ENCODE results near the gene MAP1B. TPM values are rescaled to one million over a fixed set of nuclear protein-coding genes. Genes with fewer than 3 reads are reported as not detected.

Gene MAP1B
- polyA plus RNA-seq, 2 of the 4 experiments (the other 2 are of a cell fraction): 40.2 to 73.0 TPM

DNA sequence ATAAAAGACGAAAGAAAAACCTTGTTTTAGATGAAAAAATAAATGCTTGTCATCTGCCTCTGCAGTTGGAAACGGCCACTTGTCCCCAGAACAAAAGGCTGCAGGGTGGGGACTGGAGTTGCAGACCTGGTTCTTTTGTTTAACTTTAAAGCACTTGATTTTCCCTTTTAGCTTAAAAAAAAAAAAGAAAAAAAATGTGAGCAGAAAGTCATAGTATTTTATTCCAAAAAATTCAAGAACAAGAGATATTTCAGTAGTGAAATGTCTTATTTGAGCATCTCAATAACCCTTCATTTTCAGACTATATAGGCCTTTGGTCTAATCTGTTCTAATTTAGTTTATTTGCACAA is 1.8 kb downstream of the MAP1B start:
- peaks cover 53% of the 10 kb centered on the region for H3K4me1 ChIP-seq
- TF ChIP-seq BCL3 (IDR thresholded peaks at IDR 0.05) (0 out of 3 replicates have a peak, but pooled peaks have one; percentile 11), MAFK (IDR thresholded peaks at IDR 0.05; ENCODE audit: partially characterized antibody) (no peak)
- ChIA-PET CTCF (interaction anchor here (0.8 to 5.9 kb wide), 10 partner anchors 14 to 325 kb away, joined by 3 to 43 read pairs (median 4); no protein-coding TSS in a partner anchor), POLR2A (interaction anchor here (1.8 to 6.8 kb wide), 3 partner anchors 42 to 176 kb away, joined by 8 to 70 read pairs (median 9); no protein-coding TSS in a partner anchor)
- ATAC-seq (no peak), FAIRE-seq (no peak), DNase-seq (ENCODE audit: low read depth in 1 of 2, low spot score in 1 of 2) (no peak)
- peak overlapping the region; percentile 84 for H3K4me3 ChIP-seq
- H3K27ac ChIP-seq: peak overlapping the region; percentile 86 to 96
- 0% methylated on average over 2 of the region's 2 CpGs for WGBS (ENCODE audit: missing lambda C conversion rate)
- H3K9me3 ChIP-seq: 0 out of 3 replicates have a peak, but pooled peaks cover 3% of the 10 kb centered on the region
- peak overlapping the region; percentile 82 for H3K4me2 ChIP-seq

- ATAC-seq (peak in 1 of 2 experiments; percentile 7; a peak in 1 of 6 replicates), DNase-seq (ENCODE audit: low read depth in 1 of 2, low spot score in 1 of 2) (peak; percentile 32 to 68), FAIRE-seq (peak; percentile 18)
- POLR2A ChIA-PET: interaction anchor here (2.1 to 6.8 kb wide), 2 partner anchors 43 to 171 kb away, joined by 8 to 70 read pairs; no protein-coding TSS in a partner anchor
- Histone ChIP-seq H3K27ac (peak overlapping the region; percentile 86 to 96), H3K4me3 (peak overlapping the region; percentile 84), H3K9me3 (no peaks in the 10 kb centered on the region), H3K4me2 (peak overlapping the region; percentile 82), H3K4me1 (peaks cover 59% of the 10 kb centered on the region)
- CTCF ChIA-PET: interaction anchor here (0.7 to 5.9 kb wide), 17 partner anchors 8 to 326 kb away, joined by 3 to 43 read pairs (median 3); no protein-coding TSS in a partner anchor
- TF ChIP-seq MAFK (IDR thresholded peaks at IDR 0.05; ENCODE audit: partially characterized antibody) (peak; percentile 57), ELK1 (IDR thresholded peaks at IDR 0.05; ENCODE audit: low read depth, low read length) (no peak), CTCF (IDR thresholded peaks at IDR 0.05) (peak; percentile 44), SMC3 (IDR thresholded peaks at IDR 0.05) (peak; percentile 66), RAD21 (conservative IDR thresholded peaks at IDR 0.05 in 1 of 2, IDR thresholded peaks at IDR 0.05 in 1 of 2) (peak; percentile 69 to 71), PHF8 (IDR thresholded peaks at IDR 0.05; ENCODE audit: borderline replicate concordance, low read depth) (no peak), POLR2AphosphoS2 (conservative IDR thresholded peaks at IDR 0.05; ENCODE audit: low read length) (0 out of 2 replicates have a peak, but pooled peaks have one; percentile 41)
- 38% methylated on average over 10 of the region's 10 CpGs for WGBS (ENCODE audit: missing lambda C conversion rate)
Observed at GRCh38 chr5:72109625-72110024, 2.4 kb downstream of the MAP1B start.

- H3K27ac ChIP-seq: peak overlapping the region in 1 of 2 experiments; percentile 96; a peak in 2 of 6 replicates
Observed at GRCh38 chr5:72110394-72111013, 3.2 kb downstream of the MAP1B start.

More at GRCh38 chr5:72110394-72111013, 3.2 kb downstream of the MAP1B start:
- POLR2A ChIA-PET: interaction anchor here (6.8 kb wide), 1 partner anchor 43 kb away, joined by 70 read pairs; no protein-coding TSS in a partner anchor
- CTCF ChIA-PET: interaction anchor here (0.7 to 5.9 kb wide), 16 partner anchors 9 to 330 kb away, joined by 3 to 43 read pairs (median 4); no protein-coding TSS in a partner anchor
- no peak for ATAC-seq
- Histone ChIP-seq H3K4me3 (peak overlapping the region; percentile 84; the same call in 2 of the 3 replicates), H3K9me3 (no peaks in the 10 kb centered on the region), H3K4me1 (peaks cover 61% of the 10 kb centered on the region), H3K4me2 (peak overlapping the region; percentile 82)
- TF ChIP-seq ZSCAN20 (CRISPR knock-in tag; IDR thresholded peaks at IDR 0.05): no peak
- no peak for TF ChIP-seq NPAS2 (CRISPR knock-in tag; IDR thresholded peaks at IDR 0.05; ENCODE audit: borderline replicate concordance)
- TF ChIP-seq KDM5A (IDR thresholded peaks at IDR 0.05): no peak
- TF ChIP-seq SMC3 (IDR thresholded peaks at IDR 0.05): no peak
- no peak for TF ChIP-seq ZNF302 (CRISPR knock-in tag; IDR thresholded peaks at IDR 0.05)
- TF ChIP-seq ZFP36 (IDR thresholded peaks at IDR 0.05; ENCODE audit: borderline replicate concordance, partially characterized antibody): no peak
- no peak for TF ChIP-seq RARB (CRISPR knock-in tag; IDR thresholded peaks at IDR 0.05)
- no peak for TF ChIP-seq POLR2AphosphoS2 (conservative IDR thresholded peaks at IDR 0.05; ENCODE audit: low read length)
- TF ChIP-seq MAFK (IDR thresholded peaks at IDR 0.05; ENCODE audit: partially characterized antibody): no peak
- no peak for TF ChIP-seq FOSL2 (IDR thresholded peaks at IDR 0.05)
- TF ChIP-seq FOSL2 (CRISPR knock-in tag; IDR thresholded peaks at IDR 0.05): no peak
- no peak for TF ChIP-seq ESRRA (IDR thresholded peaks at IDR 0.05; ENCODE audit: borderline replicate concordance, low read length)
- TF ChIP-seq MYC (IDR thresholded peaks at IDR 0.05; ENCODE audit: borderline replicate concordance, low read length): no peak
- TF ChIP-seq EHMT2 (IDR thresholded peaks at IDR 0.05; ENCODE audit: low read depth): no peak
- TF ChIP-seq E2F6 (IDR thresholded peaks at IDR 0.05; ENCODE audit: borderline replicate concordance, low read depth): no peak
- TF ChIP-seq ZC3H11A (IDR thresholded peaks at IDR 0.05): no peak
- TF ChIP-seq ELK1 (IDR thresholded peaks at IDR 0.05; ENCODE audit: low read depth, low read length): no peak
- TF ChIP-seq CBX2 (IDR thresholded peaks at IDR 0.05; ENCODE audit: borderline replicate concordance, low read depth): no peak
- no peak for DNase-seq (ENCODE audit: low read depth in 1 of 2, low spot score in 1 of 2)
- WGBS (ENCODE audit: missing lambda C conversion rate): 95% methylated on average over 9 of the region's 9 CpGs
- no peak for FAIRE-seq
